ENCODE data around the gene ABCA4. TPM values are rescaled to one million over a fixed set of nuclear protein-coding genes. Genes with fewer than 3 reads are reported as not detected.

Gene ABCA4
- total and polyA plus RNA-seq, 2 experiments from 2014 or later = 0.20 to 3.7 TPM

GRCh38 chr1:93960641-93961147 lies 160.3 kb downstream of the ABCA4 start:
- Histone ChIP-seq H3K9me2 (ENCODE audit: insufficient read depth) (no peaks in the 10 kb centered on the region), H3F3A (ENCODE audit: insufficient read depth) (0 out of 2 replicates have a peak, but pooled peaks cover 8% of the 10 kb centered on the region), H3K4me2 (ENCODE audit: unreplicated experiment) (no peak overlapping the region), H3K9ac (no peak overlapping the region), H2AFZ (peak overlapping the region; percentile 20), H3K79me2 (ENCODE audit: insufficient read depth) (no peaks in the 10 kb centered on the region), H3K36me3 (ENCODE audit: low read depth) (no peaks in the 10 kb centered on the region), H3K27ac (0 out of 2 replicates have a peak overlapping the region, but pooled peaks have one; percentile 1), H4K20me1 (ENCODE audit: insufficient read depth) (no peaks in the 10 kb centered on the region), H3K4me1 (ENCODE audit: insufficient read depth) (peaks cover 18% of the 10 kb centered on the region), H3K27me3 (replicated peaks; ENCODE audit: insufficient read depth) (no peaks in the 10 kb centered on the region), H3K4me3 (no peak overlapping the region), H3K9me3 (ENCODE audit: low read depth) (no peaks in the 10 kb centered on the region)
- DNase-seq = peak; percentile 24
- in situ Hi-C loops (cut with MboI) = no loop called here
- TF ChIP-seq EZH2 (IDR thresholded peaks at IDR 0.05; ENCODE audit: insufficient read depth, poor library complexity, severe bottlenecking) = no peak
- TF ChIP-seq EZH2phosphoT487 (IDR thresholded peaks at IDR 0.05; ENCODE audit: insufficient read depth, low read depth) = no peak
- 56 to 65% methylated on average over 3 of the region's 3 CpGs for WGBS, 2 experiments (ENCODE audit: low coverage in 1 of 2, low lambda C conversion rate in 2 of 2, missing lambda C conversion rate in 2 of 2)

DNA sequence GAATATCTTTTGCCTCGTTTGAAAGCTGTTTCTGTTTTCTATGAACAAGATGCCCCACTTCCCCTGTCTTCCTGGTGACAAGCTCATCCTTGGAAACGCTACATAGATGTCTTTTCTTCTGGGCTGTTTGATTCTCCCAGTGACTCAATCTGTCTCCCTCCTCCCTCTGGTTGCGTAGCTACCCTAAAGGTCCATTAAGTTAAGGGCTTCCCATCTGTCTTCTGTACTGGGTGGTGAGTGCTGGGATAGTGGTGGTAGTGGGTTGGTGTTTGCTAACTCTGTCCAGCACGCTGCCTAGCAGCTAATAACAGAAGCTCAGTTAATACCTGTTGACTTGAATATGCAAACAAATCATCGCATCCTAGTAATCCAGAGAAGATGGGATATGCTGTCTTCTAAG lies 161.5 kb downstream of the ABCA4 start:
- 49 to 55% methylated on average over 5 of the region's 5 CpGs for WGBS, 2 experiments (ENCODE audit: low coverage in 1 of 2, low lambda C conversion rate in 2 of 2, missing lambda C conversion rate in 2 of 2)
- TF ChIP-seq EZH2phosphoT487 (IDR thresholded peaks at IDR 0.05; ENCODE audit: insufficient read depth, low read depth) (no peak), EZH2 (IDR thresholded peaks at IDR 0.05; ENCODE audit: insufficient read depth, poor library complexity, severe bottlenecking) (no peak)

DNA sequence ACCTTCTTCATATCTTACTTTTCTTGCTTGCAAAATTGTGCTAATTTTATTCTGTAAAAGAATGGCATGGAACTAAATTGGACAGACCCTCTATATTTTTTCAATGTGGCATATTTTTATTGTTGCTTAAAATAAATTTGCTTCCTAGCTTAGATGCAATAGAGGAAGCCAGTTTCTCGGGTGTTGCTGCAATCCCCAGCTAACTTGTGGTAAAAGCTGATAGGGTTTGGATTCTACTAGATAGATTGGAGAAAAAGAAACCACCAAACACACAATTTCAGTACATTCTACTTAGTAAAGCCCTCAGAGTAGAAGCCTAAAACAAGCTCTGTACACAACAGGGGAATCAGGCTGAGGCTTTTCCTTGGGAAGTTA lies 162.2 kb downstream of the ABCA4 start:
- H3K4me2 ChIP-seq (ENCODE audit: unreplicated experiment) = no peak overlapping the region
- no peaks in the 10 kb centered on the region for H3K9me3 ChIP-seq (ENCODE audit: low read depth)
- H3K36me3 ChIP-seq (ENCODE audit: low read depth) = no peaks in the 10 kb centered on the region
- in situ Hi-C loops (cut with MboI) = no loop called here
- no peak overlapping the region for H3K27ac ChIP-seq
- no peak overlapping the region for H2AFZ ChIP-seq
- H3K9me2 ChIP-seq (ENCODE audit: insufficient read depth) = no peaks in the 10 kb centered on the region
- no peak overlapping the region for H3K9ac ChIP-seq
- H3K4me1 ChIP-seq (ENCODE audit: insufficient read depth) = peaks cover 6% of the 10 kb centered on the region
- no peak for DNase-seq
- H3K27me3 ChIP-seq (replicated peaks; ENCODE audit: insufficient read depth) = no peaks in the 10 kb centered on the region
- H3F3A ChIP-seq (ENCODE audit: insufficient read depth) = 0 out of 2 replicates have a peak, but pooled peaks cover 8% of the 10 kb centered on the region
- TF ChIP-seq EZH2 (IDR thresholded peaks at IDR 0.05; ENCODE audit: insufficient read depth, poor library complexity, severe bottlenecking) (no peak), EZH2phosphoT487 (IDR thresholded peaks at IDR 0.05; ENCODE audit: insufficient read depth, low read depth) (no peak)
- H3K4me3 ChIP-seq = no peak overlapping the region
- H3K79me2 ChIP-seq (ENCODE audit: insufficient read depth) = no peaks in the 10 kb centered on the region
- 70 to 73% methylated on average over 1 of the region's 1 CpG for WGBS, 2 experiments (ENCODE audit: low coverage in 1 of 2, low lambda C conversion rate in 2 of 2, missing lambda C conversion rate in 2 of 2)
- H4K20me1 ChIP-seq (ENCODE audit: insufficient read depth) = no peaks in the 10 kb centered on the region

More for the DNA sequence above, 161.5 kb downstream of the ABCA4 start:
- no peak overlapping the region for H2AFZ ChIP-seq
- H3K79me2 ChIP-seq (ENCODE audit: insufficient read depth) = no peaks in the 10 kb centered on the region
- no peaks in the 10 kb centered on the region for H3K27me3 ChIP-seq (replicated peaks; ENCODE audit: insufficient read depth)
- H3K4me3 ChIP-seq = no peak overlapping the region
- DNase-seq = no peak
- H3K4me1 ChIP-seq (ENCODE audit: insufficient read depth) = peaks cover 9% of the 10 kb centered on the region
- no peak overlapping the region for H3K9ac ChIP-seq
- H4K20me1 ChIP-seq (ENCODE audit: insufficient read depth) = no peaks in the 10 kb centered on the region
- 0 out of 2 replicates have a peak, but pooled peaks cover 8% of the 10 kb centered on the region for H3F3A ChIP-seq (ENCODE audit: insufficient read depth)
- H3K4me2 ChIP-seq (ENCODE audit: unreplicated experiment) = no peak overlapping the region
- no peaks in the 10 kb centered on the region for H3K36me3 ChIP-seq (ENCODE audit: low read depth)
- H3K9me3 ChIP-seq (ENCODE audit: low read depth) = no peaks in the 10 kb centered on the region
- H3K27ac ChIP-seq = no peak overlapping the region
- in situ Hi-C loops (cut with MboI) = no loop called here
- no peaks in the 10 kb centered on the region for H3K9me2 ChIP-seq (ENCODE audit: insufficient read depth)

DNA sequence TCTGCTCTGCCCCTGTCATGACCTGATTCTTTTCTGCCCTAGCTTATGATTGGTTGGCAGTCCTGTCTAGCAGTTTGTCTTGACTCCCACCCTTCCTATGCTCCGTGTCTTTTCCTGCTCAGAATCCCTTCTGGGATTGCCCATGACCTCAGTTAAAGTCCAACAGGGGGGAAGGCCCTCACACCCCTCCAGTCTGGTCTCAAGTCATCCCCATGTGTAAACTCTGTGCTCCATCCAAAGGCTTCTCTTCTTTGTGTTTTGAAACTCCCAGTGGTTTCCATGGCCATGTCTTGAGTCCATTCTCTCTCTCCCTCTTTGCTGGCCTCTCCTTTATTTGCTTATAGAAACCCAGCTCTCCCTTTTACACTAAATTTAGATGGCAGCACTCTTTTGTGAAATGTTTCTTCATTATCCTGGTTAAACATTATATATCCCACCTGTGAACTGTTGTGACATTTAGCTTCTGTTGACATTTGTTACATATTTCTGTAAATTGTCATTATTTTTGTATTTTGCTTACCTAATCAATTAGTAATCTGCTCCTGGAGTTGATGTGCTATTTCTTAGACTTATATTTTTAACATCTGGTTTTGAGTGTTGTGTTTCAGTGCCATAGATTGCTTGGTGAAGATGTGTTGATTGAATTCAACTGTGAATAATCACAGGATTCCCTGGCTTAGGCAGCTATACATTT lies 162.8 kb downstream of the ABCA4 start:
- Histone ChIP-seq H3F3A (ENCODE audit: insufficient read depth) (0 out of 2 replicates have a peak, but pooled peaks cover 8% of the 10 kb centered on the region), H2AFZ (no peak overlapping the region), H3K36me3 (ENCODE audit: low read depth) (no peaks in the 10 kb centered on the region), H3K9me2 (ENCODE audit: insufficient read depth) (no peaks in the 10 kb centered on the region), H3K9me3 (ENCODE audit: low read depth) (no peaks in the 10 kb centered on the region), H3K4me1 (ENCODE audit: insufficient read depth) (peaks cover 6% of the 10 kb centered on the region), H3K4me3 (no peak overlapping the region), H3K27ac (no peak overlapping the region), H3K79me2 (ENCODE audit: insufficient read depth) (no peaks in the 10 kb centered on the region), H3K4me2 (ENCODE audit: unreplicated experiment) (no peak overlapping the region), H3K27me3 (replicated peaks; ENCODE audit: insufficient read depth) (no peaks in the 10 kb centered on the region), H4K20me1 (ENCODE audit: insufficient read depth) (no peaks in the 10 kb centered on the region), H3K9ac (no peak overlapping the region)
- 32 to 47% methylated on average over 1 of the region's 1 CpG for WGBS, 2 experiments (ENCODE audit: low coverage in 1 of 2, low lambda C conversion rate in 2 of 2, missing lambda C conversion rate in 2 of 2)
- TF ChIP-seq EZH2 (IDR thresholded peaks at IDR 0.05; ENCODE audit: insufficient read depth, poor library complexity, severe bottlenecking) (no peak), EZH2phosphoT487 (IDR thresholded peaks at IDR 0.05; ENCODE audit: insufficient read depth, low read depth) (no peak)
- DNase-seq = no peak
- in situ Hi-C loops (cut with MboI) = no loop called here
